Naive thymus-derived CD8-positive, alpha-beta T cell (primary cell): ENCODE results near the gene TIPARP. TPM values are rescaled to one million over a fixed set of nuclear protein-coding genes. Genes with fewer than 3 reads are reported as not detected.
"Not testable (repeated sequence)": the region's sequence is repeated elsewhere in the genome, so short reads cannot be mapped to it uniquely, and the experiment has no call there.

Experiments
- ATAC-seq, 2 donors: fragments of 150-1000 bp; cut with Tn5 transposase in 1 of 2; sonication (Bioruptor Pico), chemical (Tn5 transposase) in 1 of 2; 1 replicate in 1 of 2; 2 replicates in 1 of 2; pipeline ENCODE4 v1.10.0; 2021; ENCODE audit warnings: mild to moderate bottlenecking in 2 of 2, moderate library complexity in 2 of 2
- POLR2A ChIA-PET: fragments of 350-600 bp; sonication (Branson Sonifier 250); formaldehyde crosslinking; loops from one replicate; lab custom pipeline; 2021; ENCODE audit warnings: antibody characterized with exemption; lab: Charles Lee
- DNase-seq, 10 donors: peaks; one replicate each; pipeline versions ENCODE4 v3.0.0 to v3.0.0-alpha.2; 2020 to 2022
- H3K27ac Mint-ChIP-seq, 10 donors: one replicate each; pipeline ENCODE4 v1.8.0; 2020 to 2022; ENCODE audit warnings: mild to moderate bottlenecking in 10 of 10, mixed read lengths in 10 of 10, moderate library complexity in 4 of 10, inconsistent platforms in 1 of 10
- H3K27me3 Mint-ChIP-seq, 5 donors: one replicate each; pipeline ENCODE4 v1.8.0; 2021 to 2022; ENCODE audit warnings: mixed read lengths in 5 of 5
- H3K36me3 Mint-ChIP-seq, 3 donors: one replicate each; pipeline ENCODE4 v1.8.0; 2020 to 2022; ENCODE audit warnings: mixed read lengths in 3 of 3, mild to moderate bottlenecking in 2 of 3, inconsistent platforms in 1 of 3
- H3K4me1 Mint-ChIP-seq, 4 donors: one replicate each; pipeline ENCODE4 v1.8.0; 2021 to 2022; ENCODE audit warnings: mixed read lengths in 4 of 4
- H3K4me3 Mint-ChIP-seq, 10 donors: one replicate each; pipeline ENCODE4 v1.8.0; 2020 to 2022; ENCODE audit warnings: mild to moderate bottlenecking in 10 of 10, mixed read lengths in 10 of 10, moderate library complexity in 6 of 10, inconsistent platforms in 1 of 10
- H3K9me3 Mint-ChIP-seq, 9 donors: one replicate each; pipeline ENCODE4 v1.8.0; 2020 to 2022; ENCODE audit warnings: mixed read lengths in 9 of 9, mild to moderate bottlenecking in 3 of 9, inconsistent platforms in 1 of 9, moderate library complexity in 1 of 9
- polyA plus RNA-seq, 3 donors: library from polyadenylated mRNA; unstranded; fragments of 300-500 nt; fragmentation: Illumina TruSeq; gene quantifications; one replicate each; pipeline ENCODE4 v1.2.3, GENCODE V29; 2021
- total RNA-seq, 8 experiments: library from RNA in 2 of 8; stranded (reverse) in 2 of 8; gene quantifications; one replicate each; pipeline ENCODE4 v1.2.3 and lab custom pipeline; 2021 to 2026

The TIPARP gene
- total and polyA plus RNA-seq, 5 experiments from 2014 or later = 4.2 to 62.0 (median 20.9) TPM

DNA sequence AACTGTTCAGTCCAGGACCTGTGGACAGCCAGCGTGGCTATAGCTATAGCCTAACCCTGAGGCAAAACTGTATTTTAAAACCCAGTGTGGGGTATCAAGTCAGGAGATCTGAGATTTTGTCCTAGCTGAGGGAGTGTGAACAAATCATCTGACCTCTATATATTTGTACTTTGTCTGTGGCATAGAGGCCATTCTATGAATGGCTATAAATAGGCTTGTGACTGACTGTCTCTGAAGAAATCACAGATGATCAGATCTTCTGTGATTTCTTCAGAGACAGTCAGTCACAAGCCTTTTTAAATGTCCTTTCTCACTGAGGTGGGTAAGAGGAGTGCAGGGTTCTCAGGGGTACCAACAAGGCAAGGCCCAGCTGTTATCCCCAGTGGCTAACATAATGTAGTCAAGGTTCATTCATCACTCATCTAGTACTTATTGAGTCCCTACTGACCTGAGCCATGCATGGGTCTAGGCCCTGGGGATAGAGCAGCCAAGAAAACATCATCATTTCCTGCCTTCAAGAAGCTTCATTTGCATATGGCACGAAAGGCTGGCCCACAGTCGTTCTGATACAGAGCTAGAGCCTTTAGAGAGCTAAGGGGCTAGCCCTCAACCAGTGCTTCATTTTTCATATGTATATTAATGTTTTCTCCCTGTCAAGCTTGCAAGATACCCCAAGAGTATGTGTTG lies 53.3 kb downstream of the TIPARP start:
- Mint-ChIP-seq H3K27me3 (peaks cover 0 to 3% (median 0%) of the 10 kb centered on the region in 5 donors), H3K4me1 (no peaks in the 10 kb centered on the region), H3K36me3 (peaks cover 0 to 6% (median 0%) of the 10 kb centered on the region in 3 donors), H3K27ac (peak overlapping the region in 1 of 10 donors; percentile 15), H3K4me3 (no peak overlapping the region), H3K9me3 (no peaks in the 10 kb centered on the region)
- ATAC-seq = no peak
- DNase-seq = no peak
- POLR2A ChIA-PET = interaction anchor here (0.6 kb wide), 1 partner anchor 26 kb away, joined by 3 read pairs; no protein-coding TSS in a partner anchor

DNA sequence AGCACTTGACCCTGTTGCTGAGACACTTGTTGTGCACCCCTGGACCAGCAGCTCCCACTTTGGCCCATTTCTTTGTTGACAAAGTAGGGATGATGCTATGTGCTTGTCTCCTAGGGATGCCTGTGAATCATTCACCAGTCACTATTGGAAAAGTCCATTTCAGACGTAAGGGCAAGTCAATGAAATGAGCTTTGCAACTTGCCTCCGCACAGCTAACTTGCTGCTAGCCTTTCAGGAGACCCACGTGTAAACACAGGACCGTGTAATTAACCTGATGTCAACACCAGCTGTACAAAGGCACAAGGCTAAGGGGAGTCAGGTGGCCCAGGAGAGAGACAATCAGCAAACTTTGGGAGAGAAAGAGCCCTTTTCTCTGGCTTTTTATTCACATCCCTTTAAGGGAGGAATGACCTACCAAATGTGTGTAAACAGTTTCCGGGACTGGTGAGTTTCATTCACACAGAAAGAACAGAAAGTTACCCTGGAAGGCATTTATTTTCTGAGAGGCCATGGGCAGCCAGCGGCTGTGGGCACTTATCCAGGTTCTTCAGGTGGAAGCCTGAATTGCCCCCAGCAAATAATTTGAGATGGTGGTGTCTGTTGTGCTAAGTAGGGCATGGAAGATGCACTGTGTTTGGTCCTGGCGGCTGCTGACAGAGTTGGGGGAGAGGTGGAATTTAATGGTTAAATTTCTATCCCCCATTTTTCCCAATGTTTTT lies 54.0 kb downstream of the TIPARP start:
- DNase-seq (no peak), ATAC-seq (no peak)
- Mint-ChIP-seq H3K4me3 (no peak overlapping the region), H3K27ac (no peak overlapping the region), H3K9me3 (no peaks in the 10 kb centered on the region), H3K4me1 (no peaks in the 10 kb centered on the region), H3K36me3 (peaks cover 0 to 6% (median 0%) of the 10 kb centered on the region in 3 donors), H3K27me3 (peaks cover 0 to 3% (median 0%) of the 10 kb centered on the region in 5 donors)
- POLR2A ChIA-PET = interaction anchor here (0.6 kb wide), 1 partner anchor 1916 kb away, joined by 5 read pairs; the partner anchor contains the start of gene GFM1

DNA sequence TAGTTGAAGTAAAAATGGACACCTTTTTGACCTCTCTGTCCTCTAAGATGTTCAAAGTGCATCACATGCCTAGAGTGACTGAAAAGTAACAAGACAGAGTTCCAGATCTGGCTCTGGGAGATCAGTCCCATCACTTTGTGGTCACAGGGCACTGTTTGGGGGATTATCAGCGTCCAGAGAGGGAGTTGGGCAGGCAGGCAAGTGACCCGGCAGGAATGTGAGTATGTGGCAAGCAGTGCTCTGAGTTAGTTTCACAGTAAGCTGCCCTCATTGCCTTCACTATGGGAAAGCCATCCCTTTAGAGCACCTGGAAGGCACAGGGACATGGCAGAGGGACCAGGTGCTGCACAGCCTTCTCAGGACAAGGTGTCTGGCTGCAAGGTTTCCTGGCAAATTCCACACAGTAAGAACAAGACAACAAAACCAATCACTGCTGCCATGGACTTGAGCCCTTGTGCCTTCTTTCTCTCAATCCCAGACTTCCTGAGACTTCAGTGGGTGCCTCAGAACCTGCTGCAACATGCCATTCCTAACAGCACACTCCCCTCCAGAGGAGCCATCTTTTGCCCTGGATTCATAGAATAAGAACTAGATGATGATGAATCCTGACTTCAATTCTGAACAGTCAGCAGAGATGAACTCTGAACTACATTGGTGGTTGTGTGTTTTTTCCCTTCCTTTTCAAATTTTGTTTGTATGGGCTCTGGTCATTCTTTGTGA lies 55.2 kb downstream of the TIPARP start:
- no peak for ATAC-seq
- peaks cover 0 to 3% (median 0%) of the 10 kb centered on the region in 5 donors for H3K27me3 Mint-ChIP-seq
- H3K27ac Mint-ChIP-seq = no peak overlapping the region
- H3K9me3 Mint-ChIP-seq = no peaks in the 10 kb centered on the region
- peaks cover 0 to 6% (median 0%) of the 10 kb centered on the region in 3 donors for H3K36me3 Mint-ChIP-seq
- POLR2A ChIA-PET = no interaction called here
- H3K4me3 Mint-ChIP-seq = no peak overlapping the region
- DNase-seq = no peak
- H3K4me1 Mint-ChIP-seq = no peaks in the 10 kb centered on the region

DNA sequence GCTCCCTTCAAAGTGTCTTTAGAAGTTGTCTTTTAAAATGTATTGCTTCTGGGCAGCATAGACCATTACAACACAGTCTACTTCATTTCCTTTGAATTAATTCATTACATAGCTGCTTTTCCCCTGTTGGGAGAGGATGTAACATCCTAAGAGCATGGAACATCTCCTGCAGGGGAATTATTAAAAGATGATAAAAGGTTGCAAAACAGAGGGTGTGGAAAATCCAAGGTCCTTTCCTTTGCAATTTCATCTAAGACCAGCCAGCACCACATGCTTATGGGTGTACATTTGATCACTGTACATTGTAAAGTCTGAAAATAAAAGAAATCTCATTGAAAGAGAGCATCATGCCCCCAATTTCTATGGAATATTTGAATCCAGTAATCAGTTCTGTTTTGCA lies 57.4 kb downstream of the TIPARP start:
- H3K4me3 Mint-ChIP-seq = no peak overlapping the region
- H3K27me3 Mint-ChIP-seq = peaks cover 0 to 3% (median 0%) of the 10 kb centered on the region in 5 donors
- no peak for DNase-seq
- no peak for ATAC-seq
- H3K36me3 Mint-ChIP-seq = peaks cover 0 to 6% (median 0%) of the 10 kb centered on the region in 3 donors
- H3K4me1 Mint-ChIP-seq = no peaks in the 10 kb centered on the region
- H3K27ac Mint-ChIP-seq = no peak overlapping the region
- POLR2A ChIA-PET = no interaction called here
- H3K9me3 Mint-ChIP-seq = peaks cover 0 to 2% (median 0%) of the 10 kb centered on the region in 9 donors

DNA sequence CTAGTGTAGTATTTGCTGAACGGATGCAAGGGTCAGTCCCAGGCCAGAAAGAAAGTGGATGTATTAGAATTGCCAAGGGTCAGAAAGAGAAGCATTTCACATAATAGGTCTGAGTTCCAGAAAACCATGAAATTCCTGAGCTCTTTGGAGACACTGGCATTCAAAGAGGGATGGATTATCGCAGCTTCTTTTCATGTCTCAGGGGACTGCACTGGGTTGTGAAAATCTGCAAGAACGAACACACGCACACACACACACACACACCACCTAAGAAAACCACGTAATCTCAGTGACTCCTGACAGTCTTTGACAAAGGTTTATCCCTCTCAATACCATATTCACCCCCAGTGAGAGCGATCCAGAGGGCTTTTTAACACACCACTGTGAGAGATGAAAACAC lies 57.9 kb downstream of the TIPARP start:
- no peak for DNase-seq
- no peaks in the 10 kb centered on the region for H3K4me1 Mint-ChIP-seq
- H3K27ac Mint-ChIP-seq = no peak overlapping the region
- no peak overlapping the region for H3K4me3 Mint-ChIP-seq
- H3K27me3 Mint-ChIP-seq = peaks cover 0 to 3% (median 0%) of the 10 kb centered on the region in 5 donors
- no peak for ATAC-seq
- POLR2A ChIA-PET = no interaction called here
- peaks cover 0 to 2% (median 0%) of the 10 kb centered on the region in 9 donors for H3K9me3 Mint-ChIP-seq
- H3K36me3 Mint-ChIP-seq = peaks cover 0 to 6% (median 0%) of the 10 kb centered on the region in 3 donors

DNA sequence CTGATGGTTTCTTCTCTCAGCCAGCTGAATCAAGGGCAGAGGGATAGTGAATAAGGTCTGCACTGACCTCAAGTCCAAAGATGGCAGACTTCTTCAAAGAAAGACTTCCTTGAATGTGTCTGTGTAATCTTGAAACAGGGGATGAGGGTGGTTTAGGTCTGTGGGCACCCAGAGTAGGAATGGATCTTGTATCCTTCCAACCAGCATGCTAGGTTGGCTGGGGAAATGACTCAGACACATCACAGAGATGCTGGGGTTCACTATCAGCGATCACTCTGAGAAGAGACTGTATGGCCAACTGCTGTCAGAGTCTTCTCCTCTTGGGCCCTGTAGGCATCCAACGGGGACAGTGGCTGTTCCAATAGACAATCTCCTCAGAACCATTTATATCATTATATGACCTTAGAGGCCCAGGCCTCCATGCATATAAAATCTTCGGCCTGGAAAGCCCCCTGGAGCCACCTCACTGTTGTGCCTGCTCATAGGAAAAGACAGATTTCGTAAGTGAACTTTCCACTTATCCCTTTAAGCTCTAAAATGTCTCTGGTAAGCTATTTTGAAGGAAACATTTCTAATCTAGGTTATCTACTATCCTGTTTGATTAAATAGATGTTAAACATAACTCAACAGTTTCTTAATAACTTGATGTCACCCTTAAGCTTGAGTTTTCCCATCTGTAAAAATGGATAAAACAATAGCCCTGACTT lies 58.5 kb downstream of the TIPARP start:
- POLR2A ChIA-PET = no interaction called here
- peaks cover 0 to 3% (median 0%) of the 10 kb centered on the region in 5 donors for H3K27me3 Mint-ChIP-seq
- no peaks in the 10 kb centered on the region for H3K4me1 Mint-ChIP-seq
- no peak overlapping the region for H3K4me3 Mint-ChIP-seq
- H3K9me3 Mint-ChIP-seq = peaks cover 0 to 2% (median 0%) of the 10 kb centered on the region in 9 donors
- no peak overlapping the region for H3K27ac Mint-ChIP-seq
- peaks cover 0 to 6% (median 0%) of the 10 kb centered on the region in 3 donors for H3K36me3 Mint-ChIP-seq
- ATAC-seq (no peak), DNase-seq (no peak)

DNA sequence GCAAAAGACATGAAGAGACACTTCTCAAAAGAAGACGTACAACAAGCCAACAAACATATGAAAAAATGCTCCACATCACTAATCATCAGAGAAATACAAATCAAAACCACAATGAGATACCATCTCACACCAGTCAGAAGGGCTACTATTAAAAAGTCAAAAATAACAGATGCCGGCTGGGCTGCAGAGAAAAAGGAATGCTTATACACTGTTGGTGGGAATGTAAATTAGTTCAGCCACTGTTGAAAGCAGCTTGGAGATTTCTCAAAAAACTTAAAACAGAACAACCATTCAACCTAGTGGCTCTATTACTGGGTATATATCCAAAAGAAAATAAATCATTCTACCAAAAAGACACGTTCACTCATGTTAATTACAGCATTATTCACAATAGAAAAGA lies 60.3 kb downstream of the TIPARP start:
- H3K4me1 Mint-ChIP-seq, H3K9me3 Mint-ChIP-seq, H3K27me3 Mint-ChIP-seq, DNase-seq, POLR2A ChIA-PET, H3K4me3 Mint-ChIP-seq, H3K36me3 Mint-ChIP-seq, ATAC-seq, H3K27ac Mint-ChIP-seq: not testable (repeated sequence)

DNA sequence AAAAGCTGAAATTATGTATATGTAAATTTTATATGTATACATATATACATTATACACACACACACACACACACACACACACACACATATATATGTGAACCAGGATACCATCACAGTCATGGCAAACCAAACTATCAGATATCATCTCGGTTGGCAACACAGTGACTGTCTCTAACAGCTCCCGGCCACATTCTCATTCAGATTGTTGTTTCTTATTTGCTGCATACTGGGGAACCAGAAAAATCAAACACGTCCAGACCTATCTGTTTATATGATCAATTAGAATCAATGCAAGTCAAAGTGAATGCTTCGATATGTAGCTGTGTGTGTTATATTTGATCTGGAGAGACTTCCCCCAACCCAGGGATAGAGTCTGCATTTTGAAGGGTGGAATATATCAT lies 61.1 kb downstream of the TIPARP start:
- DNase-seq (no peak), ATAC-seq (no peak)
- POLR2A ChIA-PET = no interaction called here
- peaks cover 0 to 2% (median 0%) of the 10 kb centered on the region in 9 donors for H3K9me3 Mint-ChIP-seq
- H3K36me3 Mint-ChIP-seq = peaks cover 0 to 6% (median 0%) of the 10 kb centered on the region in 3 donors
- H3K4me3 Mint-ChIP-seq = no peak overlapping the region
- H3K4me1 Mint-ChIP-seq = no peaks in the 10 kb centered on the region
- no peak overlapping the region for H3K27ac Mint-ChIP-seq
- no peaks in the 10 kb centered on the region for H3K27me3 Mint-ChIP-seq

DNA sequence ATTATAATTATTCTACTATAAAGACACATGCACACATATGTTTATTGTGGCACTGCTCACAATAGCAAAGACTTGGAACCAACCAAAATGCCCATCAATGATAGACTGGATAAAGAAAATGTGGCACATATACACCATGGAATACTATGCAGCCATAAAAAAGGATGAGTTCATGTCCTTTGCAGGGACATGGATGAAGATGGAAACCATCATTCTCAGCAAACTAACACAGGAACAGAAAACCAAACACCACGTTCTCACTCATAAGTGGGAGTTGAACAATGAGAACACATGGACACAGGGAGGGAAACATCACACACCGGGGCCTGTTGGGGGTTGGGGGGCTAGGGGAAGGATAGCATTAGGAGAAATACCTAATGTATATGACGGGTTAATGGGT lies 62.7 kb downstream of the TIPARP start:
- H3K27me3 Mint-ChIP-seq, H3K4me1 Mint-ChIP-seq, ATAC-seq, H3K9me3 Mint-ChIP-seq, H3K36me3 Mint-ChIP-seq, H3K4me3 Mint-ChIP-seq, H3K27ac Mint-ChIP-seq, DNase-seq, POLR2A ChIA-PET: not testable (repeated sequence)

DNA sequence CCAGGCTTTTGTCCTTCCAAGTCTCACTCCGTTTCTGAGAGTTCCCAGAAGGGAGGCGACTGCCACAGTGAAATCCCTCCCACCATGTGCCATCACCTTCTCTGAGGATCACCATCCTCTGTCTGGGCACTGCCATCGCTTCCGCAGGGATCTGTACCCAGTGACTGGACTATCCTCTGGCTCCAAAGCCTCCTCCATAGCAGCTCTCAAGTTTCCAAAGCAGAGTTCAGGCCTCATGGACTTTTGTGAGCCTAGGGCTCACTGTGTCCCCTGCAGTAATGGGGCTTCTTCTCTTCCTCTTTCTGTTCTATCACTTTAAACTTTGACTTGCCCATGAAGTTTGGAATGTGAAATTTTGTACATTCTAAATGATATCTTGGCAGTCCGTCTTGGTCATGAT lies 63.9 kb downstream of the TIPARP start:
- ATAC-seq = no peak

DNA sequence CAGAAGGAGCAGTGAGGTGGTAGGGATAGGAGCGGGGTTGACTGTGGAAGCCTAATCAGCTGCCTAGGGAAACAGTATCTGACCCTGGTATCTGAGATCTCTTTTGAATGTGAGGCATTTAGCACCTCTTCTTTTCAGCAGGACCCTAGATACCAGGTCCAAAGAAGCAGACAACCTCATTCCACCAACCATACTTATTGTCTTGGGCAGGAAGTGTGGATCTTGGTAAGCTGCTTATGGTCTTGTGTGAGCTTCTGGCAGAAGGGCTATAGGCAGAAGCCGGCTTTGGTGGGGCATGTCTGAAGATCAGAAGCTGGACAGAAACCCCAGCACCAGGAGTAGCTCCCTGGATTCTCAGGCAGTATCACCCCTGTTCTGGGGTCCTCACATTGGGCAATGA lies 65.6 kb downstream of the TIPARP start:
- Mint-ChIP-seq H3K9me3 (peaks cover 0 to 2% (median 0%) of the 10 kb centered on the region in 9 donors), H3K36me3 (no peaks in the 10 kb centered on the region), H3K27me3 (peaks cover 0 to 3% (median 0%) of the 10 kb centered on the region in 5 donors), H3K4me3 (no peak overlapping the region), H3K27ac (no peak overlapping the region), H3K4me1 (peaks cover 0 to 5% (median 0%) of the 10 kb centered on the region in 4 donors)
- ATAC-seq = no peak
- POLR2A ChIA-PET = no interaction called here
- DNase-seq = no peak

More for the DNA sequence above, 63.9 kb downstream of the TIPARP start:
- DNase-seq = no peak
- Mint-ChIP-seq H3K27me3 (peaks cover 0 to 3% (median 0%) of the 10 kb centered on the region in 5 donors), H3K9me3 (peaks cover 0 to 2% (median 0%) of the 10 kb centered on the region in 9 donors), H3K36me3 (no peaks in the 10 kb centered on the region), H3K4me1 (peaks cover 0 to 5% (median 0%) of the 10 kb centered on the region in 4 donors), H3K27ac (no peak overlapping the region), H3K4me3 (no peak overlapping the region)
- POLR2A ChIA-PET = no interaction called here

DNA sequence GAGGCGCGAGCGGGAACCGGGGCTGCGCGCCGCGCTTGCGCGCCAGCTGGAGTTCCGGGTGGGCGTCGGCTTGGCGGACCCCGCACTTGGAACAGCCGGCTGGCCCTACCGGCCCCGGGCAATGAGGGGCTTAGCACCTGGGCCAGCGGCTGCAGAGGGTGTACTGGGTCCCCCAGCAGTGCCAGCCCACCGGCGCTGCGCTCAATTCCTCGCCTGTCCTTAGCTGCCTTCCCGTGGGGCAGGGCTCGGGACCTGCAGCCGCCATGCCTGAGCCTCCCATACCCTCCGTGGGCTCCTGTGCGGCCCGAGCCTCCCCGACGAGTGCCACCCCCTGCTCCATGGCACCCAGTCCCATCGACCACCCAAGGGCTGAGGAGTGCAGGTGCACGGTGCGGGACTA lies 66.2 kb downstream of the TIPARP start:
- H3K36me3 Mint-ChIP-seq, POLR2A ChIA-PET, H3K27ac Mint-ChIP-seq, H3K4me3 Mint-ChIP-seq, ATAC-seq, DNase-seq, H3K27me3 Mint-ChIP-seq, H3K4me1 Mint-ChIP-seq, H3K9me3 Mint-ChIP-seq: not testable (repeated sequence)
